ENCODE measurements around the gene DMD. TPM values are rescaled to one million over a fixed set of nuclear protein-coding genes. Genes with fewer than 3 reads are reported as not detected.

The DMD gene
- total and polyA plus RNA-seq, 2 of the 8 experiments (the other 6 are each of a cell fraction or from before 2014, with no cell fraction given): 4.8 to 7.4 TPM

DNA sequence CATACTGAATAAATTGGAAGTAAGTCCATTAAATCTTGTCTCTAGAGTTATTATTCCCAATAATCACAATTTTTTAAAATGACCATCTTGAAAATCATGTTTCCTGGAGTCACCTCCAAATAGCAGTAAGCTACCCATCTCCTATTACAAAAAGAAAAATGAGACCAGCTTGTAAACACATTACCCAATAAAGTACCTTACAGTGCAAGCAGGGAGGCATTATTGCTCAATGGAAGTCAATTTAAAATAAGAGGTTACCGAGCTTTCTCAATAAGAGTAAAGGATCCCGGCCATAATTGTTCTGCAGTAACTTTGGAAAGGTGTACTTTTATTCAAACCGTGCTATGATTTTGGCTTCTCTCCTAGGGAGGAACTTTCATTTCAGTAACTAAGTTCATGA, 78.0 kb downstream of the DMD start:
- no peak overlapping the region for H3K9ac ChIP-seq (replicated peaks in 1 of 4; ENCODE audit: extremely low read depth in 1 of 4, low read depth in 3 of 4, low read length in 3 of 4)
- no peaks in the 10 kb centered on the region for H3K79me2 ChIP-seq (ENCODE audit: control insufficient read depth in 1 of 2, insufficient read depth in 2 of 2, low read length in 2 of 2)
- H3K4me3 ChIP-seq (ENCODE audit: extremely low read depth in 1 of 4, insufficient read depth in 2 of 4, low read depth in 3 of 4, low read length in 4 of 4): no peak overlapping the region
- WGBS, 2 experiments (ENCODE audit: extremely low coverage in 1 of 2, insufficient coverage in 1 of 2, insufficient read length in 1 of 2, insufficient replicate concordance in 2 of 2, low coverage in 1 of 2, low lambda C conversion rate in 2 of 2, missing lambda C conversion rate in 1 of 2): 94% methylated on average over 3 of the region's 3 CpGs; no CpG with 5 or more reads in 1 of the 2 experiments
- no peak overlapping the region for H2BK120ac ChIP-seq (replicated peaks; ENCODE audit: low read depth, low read length)
- no peak overlapping the region for H3K4me2 ChIP-seq (ENCODE audit: insufficient read depth in 1 of 2, low read depth in 2 of 2, low read length in 2 of 2)
- no peaks in the 10 kb centered on the region for H3K9me3 ChIP-seq (ENCODE audit: insufficient read depth in 2 of 2, low read depth in 1 of 2, low read length in 1 of 2)
- ChIA-PET POLR2A (ENCODE audit: partially characterized antibody) (no interaction called here), CTCF (ENCODE audit: partially characterized antibody) (no interaction called here)
- TF ChIP-seq GTF2F1 (IDR thresholded peaks at IDR 0.05; ENCODE audit: borderline replicate concordance, low read depth, low read length) (no peak), NANOG (IDR thresholded peaks at IDR 0.05; ENCODE audit: insufficient read depth, low read depth, low read length, poor library complexity, severe bottlenecking) (no peak), EP300 (IDR thresholded peaks at IDR 0.05; ENCODE audit: borderline replicate concordance in 1 of 2, low read depth in 2 of 2, low read length in 2 of 2) (no peak), TBP (IDR thresholded peaks at IDR 0.05; ENCODE audit: low read depth, low read length) (no peak), SIN3A (conservative IDR thresholded peaks at IDR 0.05 in 1 of 2, IDR thresholded peaks at IDR 0.05 in 1 of 2; ENCODE audit: low read depth in 1 of 2, low read length in 2 of 2) (no peak), BCL11A (IDR thresholded peaks at IDR 0.05; ENCODE audit: low read depth in 2 of 2, low read length in 2 of 2) (no peak), TAF7 (optimal IDR thresholded peaks at IDR 0.05; ENCODE audit: borderline replicate concordance, low read depth, low read length) (no peak), EGR1 (IDR thresholded peaks at IDR 0.05; ENCODE audit: borderline replicate concordance, low read depth, low read length) (no peak), TEAD4 (IDR thresholded peaks at IDR 0.05; ENCODE audit: low read depth, low read length) (no peak)
- H3K4me1 ChIP-seq (replicated peaks in 1 of 4; ENCODE audit: control insufficient read depth in 3 of 4, insufficient read depth in 4 of 4, low read length in 3 of 4): no peaks in the 10 kb centered on the region
- no peak overlapping the region for H2BK20ac ChIP-seq (ENCODE audit: low read length)
- H3K18ac ChIP-seq (ENCODE audit: extremely low read depth, low read length): no peak overlapping the region
- no peak overlapping the region for H3K4ac ChIP-seq (replicated peaks; ENCODE audit: insufficient read length, low read depth, low read length)
- no peak overlapping the region for H2BK15ac ChIP-seq (ENCODE audit: low read length)
- H3K79me1 ChIP-seq (ENCODE audit: low read depth, low read length): no peaks in the 10 kb centered on the region
- H3K36me3 ChIP-seq (ENCODE audit: control insufficient read depth in 2 of 4, insufficient read depth in 4 of 4, low read length in 3 of 4): no peaks in the 10 kb centered on the region
- DNase-seq (ENCODE audit: low read depth in 1 of 2, low spot score in 2 of 2) (no peak), FAIRE-seq (no peak)
- no peaks in the 10 kb centered on the region for H3K23me2 ChIP-seq (ENCODE audit: low read depth, low read length)
- H4K5ac ChIP-seq (ENCODE audit: insufficient read length, low read depth, low read length): no peak overlapping the region
- H3K56ac ChIP-seq (replicated peaks; ENCODE audit: insufficient read length, low read depth, low read length): no peak overlapping the region
- no peak overlapping the region for H2AFZ ChIP-seq (ENCODE audit: low read length)
- H3K23ac ChIP-seq (ENCODE audit: insufficient read length): no peak overlapping the region
- no peak overlapping the region for H2BK5ac ChIP-seq (ENCODE audit: low read depth, low read length)
- no peak overlapping the region for H2AK5ac ChIP-seq (ENCODE audit: low read depth, low read length)
- no peaks in the 10 kb centered on the region for H3K27me3 ChIP-seq (replicated peaks in 1 of 4; ENCODE audit: control insufficient read depth in 3 of 4, extremely low read depth in 1 of 4, insufficient read depth in 3 of 4, low read length in 3 of 4)
- no peak overlapping the region for H4K91ac ChIP-seq (replicated peaks; ENCODE audit: insufficient read length, low read length)
- no peak overlapping the region for H3K14ac ChIP-seq (ENCODE audit: insufficient read length)
- H4K8ac ChIP-seq (ENCODE audit: extremely low read depth, insufficient read depth, low read length): no peak overlapping the region
- no peak overlapping the region for H3K27ac ChIP-seq (ENCODE audit: low read depth, low read length)
- H2BK12ac ChIP-seq (ENCODE audit: low read depth, low read length): no peak overlapping the region
- H4K20me1 ChIP-seq (replicated peaks in 1 of 2; ENCODE audit: control insufficient read depth in 1 of 2, insufficient read depth in 2 of 2, low read length in 2 of 2): no peaks in the 10 kb centered on the region

Measured in H1 (cell line).